ENCODE measurements around the gene PTPRK.

- TF ChIP-seq CTCF (IDR thresholded peaks at IDR 0.05), result no peak
- no peak for TF ChIP-seq POLR2A (IDR thresholded peaks at IDR 0.05)
Observed at GRCh38 chr6:128517124-128517523, 3.3 kb downstream of the PTPRK start.
